Activated naive CD4-positive, alpha-beta T cell treated with anti-CD3 and anti-CD28 coated beads, Interleukin-2, amount 50 U/mL, for 72 hours (primary cell): Measurements from ENCODE around the gene FAM107A. TPM values are rescaled to one million over a fixed set of nuclear protein-coding genes. Genes with fewer than 3 reads are reported as not detected.

Experiments
- ATAC-seq, 2 donors: fragments of 150-1000 bp; cut with Tn5 transposase; 2 replicates each; pipeline ENCODE4 v1.10.0; 2021; ENCODE audit warnings: mild to moderate bottlenecking in 2 of 2, moderate library complexity in 2 of 2
- DNase-seq, 2 donors: peaks; one replicate each; pipeline ENCODE4 v3.0.0; 2021 to 2022; ENCODE audit warnings: low spot score in 2 of 2
- H3K27ac Mint-ChIP-seq, 2 donors: one replicate each; pipeline ENCODE4 v1.8.0; 2022; ENCODE audit warnings: mild to moderate bottlenecking in 2 of 2, mixed read lengths in 2 of 2
- H3K36me3 Mint-ChIP-seq, 2 donors: one replicate each; pipeline ENCODE4 v1.8.0; 2022; ENCODE audit warnings: mixed read lengths in 2 of 2
- H3K9me3 Mint-ChIP-seq, 2 donors: one replicate each; pipeline ENCODE4 v1.8.0; 2022; ENCODE audit warnings: mixed read lengths in 2 of 2
- total RNA-seq, 2 donors: library from RNA; stranded (reverse); gene quantifications; one replicate each; pipeline ENCODE4 v1.2.3, GENCODE V29; 2022

The FAM107A gene
- total RNA-seq, 2 donors from 2014 or later: not detected

DNA sequence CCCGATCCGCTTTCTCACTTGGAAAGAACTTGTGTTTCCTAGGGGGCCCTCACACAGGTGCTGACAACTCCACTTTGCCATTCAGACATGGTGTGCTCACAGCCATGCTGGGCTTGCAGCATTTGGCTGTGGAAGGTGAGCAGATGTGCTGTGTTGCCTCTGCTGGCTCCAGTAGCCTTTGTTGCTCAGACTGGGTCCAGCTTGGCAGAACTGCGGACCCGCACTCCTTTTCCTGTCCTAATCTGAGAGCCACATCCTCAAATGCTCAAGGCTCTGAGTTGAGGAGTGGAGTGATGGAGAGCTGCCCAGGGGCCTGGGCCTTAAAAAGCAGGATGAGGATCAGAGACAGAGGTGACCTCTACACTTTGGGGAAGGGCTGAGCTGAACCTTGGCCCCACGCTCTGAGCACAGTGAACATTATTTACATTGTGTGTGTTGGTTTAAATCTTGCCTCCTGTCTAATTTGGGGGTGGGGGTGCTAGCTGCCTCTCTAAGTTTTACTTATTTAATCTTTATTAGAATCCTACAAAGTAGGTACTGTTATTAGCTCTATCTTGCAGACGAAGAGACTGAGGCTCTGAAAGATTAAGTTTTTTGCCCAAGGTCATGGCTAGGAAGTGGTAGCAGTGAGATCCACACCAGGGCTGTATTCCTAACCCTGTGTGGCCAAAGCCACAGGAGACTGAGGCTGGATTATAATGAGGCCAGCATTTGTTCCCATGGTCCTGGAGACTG is 57.4 kb downstream of the FAM107A start:
- H3K36me3 Mint-ChIP-seq: no peaks in the 10 kb centered on the region
- no peak overlapping the region for H3K27ac Mint-ChIP-seq
- no peak for ATAC-seq
- no peaks in the 10 kb centered on the region for H3K9me3 Mint-ChIP-seq
- no peak for DNase-seq

DNA sequence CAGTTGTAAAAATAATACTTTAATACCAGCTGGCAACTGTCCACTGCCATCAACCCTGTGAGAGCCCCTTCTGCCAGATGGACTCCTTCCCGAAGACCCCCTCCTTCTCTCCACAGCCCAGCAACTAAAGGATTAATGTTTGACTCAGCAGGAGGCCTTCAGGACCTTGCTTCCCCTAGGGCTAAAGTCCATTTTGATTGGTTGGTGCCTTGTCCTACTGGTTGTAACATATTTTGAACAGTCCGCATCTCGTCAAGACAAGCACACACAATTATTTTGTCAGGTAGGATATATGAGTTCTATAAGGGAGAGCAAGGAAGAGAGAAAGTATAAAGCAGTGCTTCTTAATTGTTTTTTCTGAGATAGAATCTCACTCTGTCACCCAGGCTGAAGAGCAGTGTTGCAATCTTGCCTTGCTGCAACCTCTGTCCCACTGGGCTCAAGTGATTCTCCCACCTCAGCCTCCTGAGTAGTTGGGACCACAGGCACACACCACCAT is 58.9 kb downstream of the FAM107A start:
- no peaks in the 10 kb centered on the region for H3K9me3 Mint-ChIP-seq

DNA sequence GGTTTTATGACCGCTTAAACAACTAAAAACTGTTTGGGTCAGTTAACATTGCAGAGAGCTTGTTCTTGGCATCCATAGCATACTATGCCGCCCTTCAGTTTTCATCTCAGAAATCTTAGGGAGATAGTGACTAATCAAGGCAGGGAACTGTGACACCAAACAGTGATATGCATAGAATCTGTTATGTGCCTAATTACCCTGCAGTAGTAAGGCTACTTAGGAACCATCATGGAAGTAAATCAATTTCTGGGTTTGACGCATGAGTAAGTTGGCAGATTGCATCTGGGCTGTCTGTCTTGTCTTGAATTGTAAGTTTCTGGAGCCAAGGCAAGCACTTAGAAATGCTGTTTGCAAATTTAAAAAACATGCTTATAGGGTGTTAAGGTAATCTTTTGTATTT is 62.8 kb downstream of the FAM107A start:
- ATAC-seq (no peak), DNase-seq (no peak)
- Mint-ChIP-seq H3K27ac (no peak overlapping the region), H3K9me3 (no peaks in the 10 kb centered on the region), H3K36me3 (no peaks in the 10 kb centered on the region)

More for the DNA sequence above, 58.9 kb downstream of the FAM107A start:
- no peak for DNase-seq
- H3K36me3 Mint-ChIP-seq: no peaks in the 10 kb centered on the region
- no peak overlapping the region for H3K27ac Mint-ChIP-seq
- no peak for ATAC-seq

Other genes with a start within 250 kb of the FAM107A start
- gene PXK, start 244.5 kb downstream of the FAM107A start, total RNA-seq: 10 to 100 TPM; 15.0 to 27.4 TPM
- gene PDHB, start 143.6 kb downstream of the FAM107A start, total RNA-seq: 10 to 100 TPM; 53.0 to 56.5 TPM
- gene KCTD6, start 85.3 kb downstream of the FAM107A start, total RNA-seq: 1 to 10 TPM; 2.5 to 5.7 TPM
- gene ACOX2, start 40.2 kb downstream of the FAM107A start, total RNA-seq: not detected
- not detected for gene FAM3D, start 89.4 kb upstream of the FAM107A start, total RNA-seq